SH-SY5Y (cell line): ENCODE measurements around the gene GADD45B.

Experiments
- GATA2 ChIP-seq: IDR thresholded peaks from 2 replicates; pipeline ENCODE4 v1.6.1; 2011; ENCODE audit warnings: mild to moderate bottlenecking, low read depth, low read length
- GATA3 ChIP-seq: IDR thresholded peaks from 2 replicates; pipeline ENCODE4 v1.6.1; 2011; ENCODE audit warnings: low read depth, mild to moderate bottlenecking, low read length, moderate library complexity

Gene GADD45B

GRCh38 chr19:2475018-2475701 is 767 bp upstream of the GADD45B start:
- TF ChIP-seq GATA3 (no peak), GATA2 (no peak)

- TF ChIP-seq GATA3 = no peak
- no peak for TF ChIP-seq GATA2
Observed at GRCh38 chr19:2476451-2477140, 669 bp downstream of the GADD45B start.

GRCh38 chr19:2477141-2477710 is 1.3 kb downstream of the GADD45B start:
- TF ChIP-seq GATA2 = no peak
- TF ChIP-seq GATA3 = no peak

GRCh38 chr19:2477732-2478191 is 1.8 kb downstream of the GADD45B start:
- TF ChIP-seq GATA3 = no peak
- TF ChIP-seq GATA2 = no peak

- TF ChIP-seq GATA2 (no peak), GATA3 (no peak)
Observed at GRCh38 chr19:2478278-2478755, 2.4 kb downstream of the GADD45B start.

GRCh38 chr19:2478756-2479555 is 3.0 kb downstream of the GADD45B start:
- TF ChIP-seq GATA2 (no peak), GATA3 (no peak)

- no peak for TF ChIP-seq GATA2
- TF ChIP-seq GATA3 = no peak
Observed at GRCh38 chr19:2479556-2480194, 3.7 kb downstream of the GADD45B start.

- no peak for TF ChIP-seq GATA3
- no peak for TF ChIP-seq GATA2
Observed at GRCh38 chr19:2481466-2481865, 5.5 kb downstream of the GADD45B start.

GRCh38 chr19:2482354-2483038 is 6.6 kb downstream of the GADD45B start:
- no peak for TF ChIP-seq GATA2
- TF ChIP-seq GATA3 = no peak

GRCh38 chr19:2483084-2483483 is 7.2 kb downstream of the GADD45B start:
- no peak for TF ChIP-seq GATA2
- TF ChIP-seq GATA3 = no peak

- TF ChIP-seq GATA3 (no peak), GATA2 (no peak)
Observed at GRCh38 chr19:2483484-2484151, 7.7 kb downstream of the GADD45B start.

- TF ChIP-seq GATA3 = no peak
- no peak for TF ChIP-seq GATA2
Observed at GRCh38 chr19:2484178-2484937, 8.4 kb downstream of the GADD45B start.
